Activated CD4-positive, alpha-beta T cell treated with anti-CD3 and anti-CD28 coated beads for 48 hours (primary cell): ENCODE results near the gene PLCB4.

Experiments used
- DNase-seq: peaks from one replicate; pipeline ENCODE4 v3.0.0-alpha.2; 2020

The PLCB4 gene

DNA sequence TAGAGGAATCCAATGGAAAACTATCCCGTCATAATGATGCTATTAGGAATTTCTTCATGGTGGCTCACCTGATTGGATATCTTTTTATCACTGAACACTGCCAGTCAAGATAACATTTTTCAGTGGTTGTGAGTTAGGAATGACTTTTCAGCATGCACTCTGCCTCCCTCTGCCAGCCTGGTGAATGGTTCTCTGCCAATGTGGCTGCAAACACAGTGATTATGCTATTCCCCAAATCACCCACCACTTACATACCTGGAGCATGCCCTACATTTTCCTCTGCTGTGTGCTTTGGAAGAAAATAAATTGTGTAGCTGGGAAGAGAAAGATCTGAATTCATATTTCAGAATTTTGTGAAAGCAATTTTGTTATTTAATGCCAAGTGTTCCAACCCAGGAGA is 342.9 kb downstream of the PLCB4 start:
- DNase-seq = no peak

DNA sequence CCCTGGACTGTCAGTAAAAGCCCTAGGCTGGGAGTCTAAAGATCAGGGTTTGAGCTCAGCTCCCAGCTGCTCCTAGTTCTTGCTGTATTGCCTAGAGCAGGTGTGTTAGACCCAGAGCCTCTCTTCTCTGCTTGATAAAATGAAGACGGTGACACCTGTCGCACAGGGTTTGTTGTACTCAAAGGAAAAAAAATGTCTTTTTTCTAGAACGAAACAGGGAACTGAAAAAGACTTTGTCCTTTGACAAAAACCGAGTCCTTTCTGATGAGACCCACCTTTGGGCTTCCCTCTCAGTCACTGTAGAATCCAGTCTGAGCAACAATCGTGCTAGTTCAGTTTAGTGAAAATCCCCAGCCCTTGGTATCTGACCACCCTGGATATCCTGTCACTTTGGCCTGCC is 343.4 kb downstream of the PLCB4 start:
- DNase-seq = no peak

DNA sequence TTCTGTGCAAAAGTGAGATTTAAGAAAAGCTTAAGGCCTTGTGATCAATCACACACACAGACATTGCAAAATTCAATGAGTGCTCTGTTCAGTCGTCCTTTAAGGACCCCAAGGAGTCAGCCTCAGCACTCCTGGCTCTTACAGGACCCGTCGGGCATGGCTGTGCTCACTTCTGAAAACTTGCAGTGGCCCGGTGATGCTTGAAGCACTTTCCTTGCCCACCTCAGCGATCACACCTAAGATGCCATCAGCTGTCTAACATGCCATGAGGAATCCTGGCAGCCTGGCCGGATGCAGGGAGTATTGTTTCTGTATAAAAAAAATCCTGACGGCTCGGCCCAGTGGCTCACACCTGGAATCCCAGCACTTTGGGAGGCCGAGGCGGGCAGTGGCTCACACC is 344.1 kb downstream of the PLCB4 start:
- no peak for DNase-seq

DNA sequence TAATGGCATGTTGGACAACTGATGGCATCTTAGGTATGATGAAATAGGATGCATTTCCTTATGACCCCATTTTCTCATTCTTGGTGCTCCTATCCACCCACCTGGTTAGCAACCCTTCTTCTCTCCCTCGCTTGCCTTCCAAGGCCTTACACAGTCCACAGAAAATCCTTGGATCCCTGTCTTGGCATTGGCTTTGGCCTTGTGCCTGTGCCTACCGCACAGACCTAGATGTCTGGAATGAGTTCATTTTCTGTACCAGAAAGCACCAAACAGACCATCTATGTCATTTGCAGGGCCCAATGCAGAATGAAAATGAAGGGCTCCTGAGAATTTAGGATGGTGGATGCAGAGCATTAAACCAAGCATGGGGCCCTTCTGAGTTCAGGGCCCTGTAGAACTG is 346.5 kb downstream of the PLCB4 start:
- no peak for DNase-seq

DNA sequence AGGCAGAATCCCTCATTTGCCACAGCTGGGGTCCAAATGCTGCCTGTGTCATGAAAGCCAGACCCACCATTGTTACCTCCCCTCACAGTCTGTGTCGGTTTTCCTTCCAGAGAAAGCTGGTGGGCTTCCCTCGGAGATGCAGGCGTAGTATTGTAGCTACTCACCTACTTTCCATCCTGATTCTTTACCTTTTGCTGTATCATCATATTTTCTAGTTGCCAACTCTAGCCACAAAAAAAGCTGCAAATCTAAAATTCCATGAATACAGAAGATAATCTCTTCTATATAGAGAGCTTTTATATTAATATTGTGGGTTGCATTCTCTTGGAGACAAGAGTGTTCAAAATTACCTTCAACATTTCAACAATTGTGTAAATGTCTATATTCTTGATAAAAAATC is 347.5 kb downstream of the PLCB4 start:
- DNase-seq = no peak

DNA sequence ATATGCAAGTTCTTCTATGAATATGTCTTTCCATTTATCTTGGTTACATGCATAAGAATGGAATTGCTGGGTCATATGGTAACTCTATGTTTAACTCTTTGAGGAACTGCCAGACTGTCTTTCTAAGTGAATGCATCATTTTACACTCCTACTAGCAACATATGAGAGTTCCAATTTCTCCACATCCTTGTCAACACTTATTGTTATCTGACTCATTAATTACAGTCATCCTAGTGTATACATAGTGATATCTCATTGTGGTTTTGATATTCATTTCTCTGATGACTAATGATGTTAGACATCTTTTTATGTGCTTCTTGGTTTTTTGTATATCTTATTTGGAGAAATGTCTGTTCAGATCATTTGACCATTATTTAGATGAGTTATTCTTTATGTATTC is 348.8 kb downstream of the PLCB4 start:
- no peak for DNase-seq

DNA sequence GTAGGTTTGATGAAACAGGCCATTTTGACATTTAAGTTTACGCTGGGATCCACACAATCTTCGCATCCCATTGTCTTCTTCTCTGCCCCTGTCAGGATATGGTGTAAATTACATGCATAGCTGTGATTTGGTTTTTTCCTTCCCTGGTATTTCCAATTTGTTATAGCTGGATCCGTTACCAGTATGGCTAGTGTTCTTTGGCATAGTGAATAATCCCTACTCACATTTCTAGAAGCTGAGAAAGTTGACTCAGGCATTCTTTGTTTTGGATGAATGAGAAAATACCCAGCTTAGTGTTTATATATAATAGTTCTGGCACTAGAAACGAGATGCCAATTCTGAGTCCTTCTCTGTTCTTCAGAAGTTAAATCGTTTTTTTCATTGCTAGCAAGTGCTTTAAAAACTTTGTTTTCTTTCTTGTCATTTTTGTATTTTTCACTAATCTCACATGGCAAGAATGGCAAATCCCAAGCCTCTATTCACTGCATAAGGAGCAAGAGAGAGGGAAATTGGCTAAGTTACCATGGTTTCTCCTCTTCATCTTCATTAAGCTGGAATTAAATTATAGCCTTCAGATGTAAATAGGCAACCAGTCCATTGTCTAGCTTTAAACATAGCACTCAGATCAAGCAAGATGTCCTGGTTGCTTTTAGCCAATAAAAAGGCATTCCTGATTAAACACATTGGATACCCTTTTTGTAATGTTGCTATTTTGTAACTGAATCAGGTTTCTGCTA is 353.6 kb downstream of the PLCB4 start:
- DNase-seq = no peak

DNA sequence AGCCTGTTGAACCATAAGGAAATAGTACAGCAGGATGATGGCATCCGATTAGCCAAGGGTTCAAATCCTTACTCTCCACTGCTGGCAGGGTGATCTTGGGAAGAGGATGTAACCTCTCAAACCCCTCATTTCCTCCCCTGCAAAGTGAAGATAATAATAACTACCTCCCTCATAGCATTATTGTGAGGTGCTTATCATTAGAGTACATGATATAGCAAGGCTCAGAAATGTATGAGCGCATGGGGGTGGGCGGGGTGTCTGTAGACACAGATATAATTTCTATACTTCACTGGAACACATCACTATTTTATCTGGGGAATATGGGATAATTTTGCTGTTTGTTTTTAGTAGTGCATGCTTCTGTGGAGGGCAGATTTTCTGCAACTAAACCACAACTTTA is 355.7 kb downstream of the PLCB4 start:
- DNase-seq = no peak

DNA sequence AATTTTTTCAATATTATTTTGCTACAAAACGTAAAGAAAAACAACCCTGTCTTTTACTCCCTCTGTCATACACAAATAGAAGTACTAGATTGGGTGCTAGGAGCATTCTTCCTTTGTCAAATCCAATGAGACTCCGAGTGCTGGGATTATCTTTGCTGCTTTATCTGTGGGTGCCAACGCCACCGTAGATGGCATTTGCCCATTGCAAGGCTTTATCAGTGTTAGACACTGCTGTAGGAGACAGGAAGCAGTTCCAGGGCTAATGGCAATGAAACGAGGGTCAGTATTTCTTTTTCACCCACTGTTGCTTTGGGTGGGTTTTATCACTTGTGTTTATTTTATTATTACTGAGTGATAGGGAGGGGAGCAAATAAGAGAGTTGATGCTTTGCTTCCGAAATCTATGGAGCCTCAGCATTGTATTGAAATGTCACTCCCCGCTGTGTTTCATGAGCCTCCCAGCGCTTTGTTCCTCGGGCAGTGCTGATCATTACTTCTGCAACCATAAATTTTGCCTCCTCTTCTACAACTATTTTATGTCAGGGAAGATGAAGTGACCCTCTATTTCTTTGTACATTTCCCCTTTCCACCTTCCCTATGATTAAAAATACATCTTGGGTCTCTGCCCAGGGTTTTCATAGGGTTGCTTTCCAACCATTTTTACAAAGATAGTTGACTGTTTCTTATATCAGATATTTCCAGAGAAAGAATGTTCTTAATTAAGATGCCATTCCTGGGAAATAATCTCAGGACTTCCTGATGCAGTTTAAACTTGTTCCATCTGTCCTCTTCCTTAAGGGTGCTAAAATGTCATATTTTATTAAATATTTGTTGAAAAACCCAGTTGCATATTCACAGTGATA is 358.8 kb downstream of the PLCB4 start:
- DNase-seq = no peak

DNA sequence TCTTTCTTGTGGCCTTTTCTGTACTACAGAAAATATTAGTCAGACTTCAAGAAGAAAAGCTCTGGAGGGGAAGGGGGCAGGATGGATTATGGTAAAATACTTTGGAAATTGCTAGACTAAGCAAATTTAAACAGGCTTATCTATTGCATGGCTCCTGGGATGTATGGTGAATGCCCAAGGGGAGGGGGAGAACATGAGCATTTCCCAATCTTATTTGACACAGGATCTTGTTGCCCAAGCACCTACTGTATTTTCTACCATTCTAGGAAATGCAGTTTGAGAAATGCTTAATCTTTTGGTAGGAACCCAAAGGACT is 359.4 kb downstream of the PLCB4 start:
- DNase-seq = no peak

DNA sequence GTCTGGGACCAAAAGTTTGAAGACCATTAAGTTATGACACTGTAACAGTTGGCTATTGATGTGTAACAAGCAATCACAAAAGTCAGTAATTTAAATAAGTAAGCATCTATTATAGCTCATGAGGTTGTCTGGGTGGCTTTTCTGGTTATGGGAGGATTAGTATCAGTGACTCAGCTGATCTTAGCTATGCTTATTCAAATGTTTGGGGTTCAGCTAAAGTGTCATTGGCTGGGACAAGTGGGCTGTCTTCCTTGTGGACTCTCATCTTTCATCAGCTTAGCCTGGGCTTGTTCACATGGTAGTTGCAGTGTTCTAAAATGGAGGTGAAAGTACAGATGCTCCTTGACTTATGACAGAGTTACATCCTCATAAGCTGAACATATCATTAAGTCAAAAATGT is 370.9 kb downstream of the PLCB4 start:
- DNase-seq = no peak

DNA sequence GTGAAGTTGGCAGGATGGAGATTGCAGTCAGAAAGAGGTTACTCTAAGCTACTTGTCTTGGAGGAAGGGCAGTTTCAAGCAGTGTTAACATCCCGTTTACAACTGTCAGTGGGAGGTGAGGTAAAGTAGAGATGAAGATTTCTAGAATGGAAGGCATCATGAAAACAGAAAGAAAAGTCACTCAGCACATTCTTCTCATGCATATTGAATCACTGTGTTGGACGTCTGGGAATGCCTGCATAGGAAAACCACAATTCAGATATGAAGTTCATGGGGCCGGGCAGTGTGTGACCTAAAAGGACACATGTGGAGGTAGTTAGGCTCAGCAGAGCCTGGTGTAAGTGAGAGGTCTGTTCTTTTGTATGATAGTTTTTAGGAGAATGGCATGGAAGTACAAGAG is 372.0 kb downstream of the PLCB4 start:
- DNase-seq = no peak

DNA sequence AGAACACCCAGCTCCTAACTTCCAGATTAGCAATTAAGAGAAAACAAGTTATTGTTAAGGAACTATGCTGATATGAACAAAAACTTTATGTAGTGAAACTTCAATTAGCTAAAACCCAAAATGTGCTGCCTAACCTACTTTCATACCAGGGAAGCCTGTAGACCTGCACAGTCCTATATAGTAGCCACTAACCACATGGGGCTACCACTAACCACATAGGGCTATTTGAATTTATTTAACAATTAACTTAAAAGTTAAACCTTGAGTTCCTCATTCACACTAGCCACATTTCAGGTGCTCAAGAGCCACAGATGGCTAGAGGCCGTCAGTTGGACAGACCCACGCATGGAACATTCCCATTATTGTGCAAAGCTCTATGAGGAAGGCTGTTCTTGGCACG is 373.1 kb downstream of the PLCB4 start:
- no peak for DNase-seq

DNA sequence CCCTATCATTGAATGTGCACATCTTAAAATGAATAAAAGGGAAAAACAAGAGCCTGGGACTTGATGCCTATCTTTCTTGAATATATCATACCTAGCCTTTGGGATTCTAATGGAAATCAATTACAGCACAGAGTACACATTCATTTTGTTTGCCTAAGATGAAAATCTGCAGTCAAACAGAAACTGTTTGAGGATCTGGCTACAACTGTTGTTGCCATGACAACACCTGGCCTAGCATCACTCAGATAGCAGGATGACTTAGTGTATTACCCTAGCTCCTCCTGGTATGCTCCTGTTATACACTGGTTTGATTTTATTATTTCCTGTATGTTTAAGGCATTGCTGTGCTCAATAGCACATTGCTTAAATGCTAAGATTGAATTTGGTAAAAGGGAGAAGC is 374.0 kb downstream of the PLCB4 start:
- DNase-seq = no peak

DNA sequence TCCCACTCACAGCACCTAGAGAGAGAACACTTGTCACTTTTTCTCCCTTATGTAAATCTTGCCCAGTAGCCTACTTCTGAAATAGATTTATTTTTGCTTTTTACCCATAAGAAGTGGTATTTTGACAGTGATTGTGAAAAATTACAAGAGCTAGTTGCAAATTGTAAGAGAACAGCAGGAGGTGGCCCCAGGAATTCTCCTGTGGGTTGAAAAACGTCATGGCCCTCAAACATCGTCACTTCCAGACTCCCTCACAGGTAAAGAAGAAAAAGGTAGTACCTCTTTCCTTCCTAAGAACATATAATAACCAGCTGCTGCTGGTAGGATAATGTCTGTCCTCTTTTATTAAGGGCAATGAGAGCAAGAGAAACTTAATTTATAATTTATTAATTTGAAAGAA is 376.0 kb downstream of the PLCB4 start:
- no peak for DNase-seq

DNA sequence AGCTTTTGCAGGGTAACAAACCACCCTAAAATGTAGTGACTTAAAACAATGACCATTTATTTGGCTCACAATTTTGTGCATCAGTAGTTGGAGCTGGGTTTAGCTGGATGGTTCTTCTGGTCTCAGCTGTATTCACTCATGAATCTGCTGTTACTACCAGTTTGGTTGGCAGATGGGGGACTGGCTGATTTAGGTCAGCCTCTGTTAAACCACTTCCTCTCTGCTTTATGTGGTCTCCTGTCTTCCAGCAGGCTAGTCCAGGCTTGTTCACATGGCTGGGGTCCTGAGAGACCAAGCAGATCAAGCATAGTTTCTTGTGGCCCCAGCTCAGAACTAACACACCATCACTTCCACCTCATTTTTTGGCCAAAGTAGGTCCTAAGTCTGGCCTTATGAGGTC is 378.3 kb downstream of the PLCB4 start:
- no peak for DNase-seq

DNA sequence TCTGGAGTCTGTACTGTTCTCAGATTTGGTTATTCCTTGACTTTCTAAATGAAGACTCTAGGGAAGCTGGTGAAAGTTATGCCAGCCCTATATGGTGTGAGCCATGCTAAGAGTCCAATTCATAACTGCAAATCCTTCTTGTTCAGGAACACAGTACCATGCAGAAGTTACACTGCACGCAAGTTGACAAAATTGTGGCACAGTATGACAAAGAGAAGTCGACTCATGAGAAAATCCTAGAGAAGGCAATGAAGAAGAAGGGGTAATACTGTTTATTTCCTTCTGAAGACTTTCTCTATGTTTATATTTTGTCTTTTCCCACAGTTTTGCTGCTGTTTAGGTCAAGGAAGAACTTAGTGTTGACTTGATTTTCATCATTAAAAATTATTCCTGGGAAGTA is 384.3 kb downstream of the PLCB4 start:
- DNase-seq = no peak

DNA sequence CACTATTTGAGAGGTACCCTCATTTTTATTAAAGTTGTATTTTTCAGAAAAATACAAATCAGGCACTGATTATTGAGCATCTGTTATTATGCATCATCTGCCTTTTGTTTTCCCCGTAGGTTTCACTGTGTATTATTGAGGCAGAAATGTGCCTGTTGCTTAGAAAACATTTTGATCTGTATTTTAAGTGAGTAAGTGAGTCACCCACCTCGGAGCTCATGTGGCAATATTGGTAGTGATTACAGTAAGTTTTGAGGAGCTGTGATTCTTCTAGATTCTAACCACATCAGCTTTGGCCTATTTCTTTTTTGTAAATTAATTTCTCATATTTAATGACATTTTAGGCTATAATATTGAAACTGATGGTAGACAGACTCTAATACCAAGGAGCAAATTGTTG is 385.9 kb downstream of the PLCB4 start:
- DNase-seq = no peak

DNA sequence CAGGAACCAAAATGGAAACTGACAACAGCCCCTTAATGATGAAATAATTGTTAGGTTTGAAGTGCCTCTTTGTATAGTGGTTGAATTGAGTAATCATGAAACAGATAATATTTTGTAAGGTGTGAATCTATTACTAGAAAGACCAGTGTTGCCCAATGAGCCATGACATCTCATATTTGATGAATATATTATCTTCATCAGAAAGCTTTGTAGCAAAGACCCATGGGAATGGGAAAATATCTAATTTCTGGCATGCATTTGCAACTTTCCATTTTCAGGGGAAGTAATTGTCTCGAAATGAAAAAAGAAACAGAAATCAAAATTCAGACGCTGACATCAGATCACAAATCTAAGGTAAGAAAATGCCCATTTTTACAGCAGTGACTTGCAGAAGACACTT is 388.2 kb downstream of the PLCB4 start:
- DNase-seq = no peak

DNA sequence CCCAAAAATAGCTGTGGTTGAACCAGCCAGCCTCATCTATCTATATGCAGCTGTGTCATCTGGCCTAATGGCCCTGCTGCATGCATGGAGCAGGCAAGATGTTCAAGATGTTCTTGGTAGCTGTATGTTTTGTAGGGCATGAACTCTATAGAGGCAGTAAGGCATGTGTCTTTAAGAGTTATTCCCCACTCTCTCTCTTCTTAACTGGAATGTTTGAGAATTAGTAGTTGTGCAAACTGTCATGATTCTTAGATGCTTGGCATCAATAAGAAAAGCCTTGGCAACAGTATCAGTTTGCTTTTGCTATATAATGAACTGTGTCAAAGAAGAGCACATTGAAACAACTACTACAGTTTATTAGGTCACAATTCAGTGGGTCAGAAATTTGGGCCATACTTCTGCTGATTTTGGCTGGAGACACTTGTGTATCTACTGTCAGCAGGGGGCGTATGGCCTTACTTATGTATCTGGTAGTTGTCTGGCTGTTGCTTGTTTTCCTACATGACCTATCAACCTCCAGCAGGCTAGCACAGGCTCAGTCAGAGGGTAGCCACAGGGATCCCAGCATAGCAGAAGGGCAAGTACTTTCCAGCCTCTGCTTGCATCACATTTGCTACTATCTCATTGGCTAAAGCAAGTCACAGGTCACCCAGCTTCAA is 389.4 kb downstream of the PLCB4 start:
- no peak for DNase-seq

DNA sequence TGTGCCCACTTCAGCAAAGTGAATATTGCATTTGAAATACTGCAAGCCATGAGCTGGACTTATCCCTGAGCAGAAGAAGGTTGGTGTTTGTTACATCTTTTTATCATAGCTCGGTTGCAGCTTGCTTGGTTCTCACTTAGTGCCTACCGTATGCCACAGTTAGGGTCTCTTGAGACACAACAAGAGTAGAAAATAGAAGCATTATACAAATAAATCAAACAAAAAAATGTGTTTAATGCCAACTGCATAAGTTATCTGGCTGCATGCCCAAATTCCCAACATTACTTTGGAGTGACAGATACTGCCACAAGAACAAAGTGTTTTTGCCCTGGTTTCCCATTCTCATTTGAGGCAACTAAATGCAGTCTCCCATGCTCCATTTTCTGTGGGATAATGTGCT is 391.6 kb downstream of the PLCB4 start:
- DNase-seq = no peak

DNA sequence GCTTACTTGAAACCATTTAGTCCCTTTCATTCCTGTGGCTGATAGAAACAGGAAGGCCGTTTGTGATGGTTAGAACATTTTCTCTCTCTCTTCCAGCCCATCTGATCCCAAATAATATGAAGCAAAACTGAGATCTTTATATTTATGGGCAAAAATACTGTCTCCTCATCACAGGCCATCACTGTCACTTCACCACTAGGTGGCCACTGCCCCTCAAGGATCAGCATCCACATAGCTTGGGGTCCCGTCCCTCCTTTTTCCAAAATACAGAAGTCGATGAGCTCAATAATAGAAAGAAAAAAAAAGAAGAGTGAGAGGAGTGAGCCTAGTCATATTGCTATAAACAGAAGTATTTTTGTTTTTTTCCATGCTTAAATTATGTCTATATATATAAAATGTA is 399.1 kb downstream of the PLCB4 start:
- DNase-seq = no peak

DNA sequence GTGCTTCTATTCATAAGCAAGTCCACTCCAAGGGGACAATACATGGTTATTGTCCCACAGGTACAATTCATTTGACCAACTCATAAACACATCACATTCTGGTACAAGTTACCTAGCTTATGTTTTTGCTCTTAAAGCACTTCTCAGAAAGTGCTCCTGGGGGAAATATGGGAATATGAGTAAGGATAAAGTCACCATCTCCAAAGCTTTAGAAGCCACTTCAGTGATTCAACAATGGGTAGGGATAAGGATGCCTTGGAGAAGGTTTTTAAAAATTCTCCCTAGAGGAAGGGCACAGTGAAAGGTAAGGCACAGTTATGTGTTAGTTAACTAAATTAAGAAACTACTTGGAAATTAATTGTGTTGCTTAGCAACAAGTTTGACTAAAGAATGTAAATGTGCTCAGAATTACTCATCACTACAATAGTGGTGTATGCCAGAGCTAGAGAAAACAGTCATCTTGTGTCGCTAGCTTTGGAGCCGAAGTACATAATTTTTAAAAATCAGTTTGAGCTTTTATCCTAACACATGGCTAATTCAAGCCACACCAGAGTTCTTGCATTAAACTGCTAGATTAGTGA is 406.0 kb downstream of the PLCB4 start:
- DNase-seq = no peak

DNA sequence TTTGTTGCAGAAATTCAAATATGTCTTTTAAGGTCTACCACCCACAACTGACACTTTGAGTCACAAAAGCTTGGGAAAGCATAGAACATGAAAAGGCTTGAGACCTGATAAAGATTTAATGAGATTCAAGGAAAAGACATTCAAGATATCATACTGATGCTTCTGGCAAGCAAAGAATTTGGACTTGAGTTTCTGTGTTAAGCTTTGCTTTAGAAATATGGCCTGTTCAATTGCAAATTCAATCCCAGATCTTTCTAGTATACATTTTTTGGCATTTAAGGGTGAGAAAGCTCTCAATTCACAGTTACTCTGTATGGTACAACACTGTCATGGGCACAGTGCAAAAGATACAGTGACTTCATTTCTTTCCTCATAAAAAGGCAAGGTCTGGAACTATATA is 406.6 kb downstream of the PLCB4 start:
- DNase-seq = no peak
